MM.1S (cell line): ENCODE results near the gene SERPINI1.

Experiments
- EZH2 ChIP-seq: fragments of 300-600 bp; sonication (generic); optimal IDR thresholded peaks from 2 replicates; pipeline ENCODE3; 2017; ENCODE audit warnings: low read depth, mild to moderate bottlenecking, antibody characterized with exemption, low read length, mixed read lengths
- EZH2phosphoT487 ChIP-seq: fragments of 300-600 bp; sonication (generic); IDR thresholded peaks from 2 replicates; pipeline ENCODE4 v1.6.1; 2018; ENCODE audit warnings: antibody characterized with exemption, low read length
- TF ChIP-seq, protein P1 (sequence below): fragments of 300-600 bp; sonication (generic); IDR thresholded peaks from 2 replicates; pipeline ENCODE4 v1.5.1; 2016; ENCODE audit warnings: antibody characterized with exemption, low read length, mixed read lengths

DNA sequence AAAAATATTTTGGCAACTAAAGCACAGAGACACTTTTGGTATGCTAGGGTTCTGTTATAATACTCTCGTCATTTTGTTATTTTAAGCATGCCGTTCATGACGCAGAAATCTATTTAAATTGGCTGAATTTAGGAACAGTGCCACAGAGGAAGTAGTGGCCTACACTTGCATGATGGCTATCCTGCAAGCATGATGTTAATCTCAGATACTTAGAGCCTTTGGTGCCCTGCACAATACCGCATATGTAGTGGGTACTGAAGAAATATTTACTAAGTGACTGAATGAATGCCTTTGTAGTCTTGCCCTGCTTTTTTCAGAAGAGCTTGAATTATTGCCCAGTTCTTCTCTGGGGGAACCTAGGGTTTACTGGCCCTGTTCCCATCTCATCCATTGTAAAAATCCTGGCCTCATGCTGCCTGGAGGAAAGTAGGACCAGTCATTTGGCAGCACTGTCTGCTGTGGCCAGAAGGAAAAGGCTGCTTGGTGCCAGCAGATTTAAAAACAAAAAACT, 79.0 kb downstream of the SERPINI1 start:
- TF ChIP-seq, protein P1, sequence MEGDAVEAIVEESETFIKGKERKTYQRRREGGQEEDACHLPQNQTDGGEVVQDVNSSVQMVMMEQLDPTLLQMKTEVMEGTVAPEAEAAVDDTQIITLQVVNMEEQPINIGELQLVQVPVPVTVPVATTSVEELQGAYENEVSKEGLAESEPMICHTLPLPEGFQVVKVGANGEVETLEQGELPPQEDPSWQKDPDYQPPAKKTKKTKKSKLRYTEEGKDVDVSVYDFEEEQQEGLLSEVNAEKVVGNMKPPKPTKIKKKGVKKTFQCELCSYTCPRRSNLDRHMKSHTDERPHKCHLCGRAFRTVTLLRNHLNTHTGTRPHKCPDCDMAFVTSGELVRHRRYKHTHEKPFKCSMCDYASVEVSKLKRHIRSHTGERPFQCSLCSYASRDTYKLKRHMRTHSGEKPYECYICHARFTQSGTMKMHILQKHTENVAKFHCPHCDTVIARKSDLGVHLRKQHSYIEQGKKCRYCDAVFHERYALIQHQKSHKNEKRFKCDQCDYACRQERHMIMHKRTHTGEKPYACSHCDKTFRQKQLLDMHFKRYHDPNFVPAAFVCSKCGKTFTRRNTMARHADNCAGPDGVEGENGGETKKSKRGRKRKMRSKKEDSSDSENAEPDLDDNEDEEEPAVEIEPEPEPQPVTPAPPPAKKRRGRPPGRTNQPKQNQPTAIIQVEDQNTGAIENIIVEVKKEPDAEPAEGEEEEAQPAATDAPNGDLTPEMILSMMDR: no peak
- no peak for TF ChIP-seq EZH2phosphoT487
- TF ChIP-seq EZH2: no peak
